AG04450 (cell line): ENCODE data around the gene ARHGEF37. TPM values are rescaled to one million over a fixed set of nuclear protein-coding genes. Genes with fewer than 3 reads are reported as not detected.

Experiments used
- CTCF ChIA-PET: fragments of 300-600, 350-600 bp; formaldehyde crosslinking; extraction: SDS; loops from one replicate; lab custom pipeline; 2022; ENCODE audit warnings: antibody characterized with exemption, inconsistent platforms; lab: Charles Lee
- POLR2A ChIA-PET: fragments of 350-600 bp; formaldehyde crosslinking; extraction: SDS; loops from one replicate; lab custom pipeline; 2021; ENCODE audit warnings: antibody characterized with exemption, inconsistent platforms; lab: Yijun Ruan, JAX
- DNase-seq: peaks from one replicate; pipeline ENCODE4 v3.0.0-alpha.2; 2011; ENCODE audit warnings: low read depth, low spot score
- H3K27ac ChIP-seq: one replicate; pipeline ENCODE4 v1.5.1; 2012; ENCODE audit warnings: low read depth, low read length, control low read depth
- H3K27me3 ChIP-seq: one replicate; pipeline ENCODE4 v1.6.0; 2012; ENCODE audit warnings: low read length; ENCODE audit not compliant: control insufficient read depth, insufficient read depth
- H3K4me3 ChIP-seq: 2 replicates; pipeline ENCODE4 v1.5.1; 2011; ENCODE audit warnings: mild to moderate bottlenecking, low read depth, low read length, control low read depth
- H3K9me3 ChIP-seq: 2 replicates; pipeline ENCODE4 v1.5.1; 2012; ENCODE audit warnings: low read length; ENCODE audit not compliant: control insufficient read depth, insufficient read depth
- CTCF ChIP-seq: IDR thresholded peaks from 2 replicates; pipeline ENCODE4 v1.5.1; 2011; ENCODE audit warnings: low read depth, low read length, control low read depth, inconsistent platforms
- polyA plus RNA-seq: library from polyadenylated mRNA; depleted of rRNA; stranded (reverse); fragments of >200 nt; gene quantifications from 2 replicates; pipeline ENCODE4 v1.2.3, GENCODE V29; 2011; rRNA removed
- small RNA-seq: library from RNA; depleted of rRNA; stranded (forward); fragments of <200 nt; gene quantifications from one replicate; pipeline ENCODE3, GENCODE V24; 2012; ENCODE audit warnings: low read depth; ENCODE audit not compliant: insufficient read length

Gene ARHGEF37
- polyA plus RNA-seq, 1 experiment: 0.74 TPM

GRCh38 chr5:149684371-149684770, 103.1 kb downstream of the ARHGEF37 start:
- POLR2A ChIA-PET: no interaction called here
- CTCF ChIA-PET: interaction anchor here (1.6 to 3.6 kb wide), 2 partner anchors 17 to 278 kb away, joined by 3 to 21 read pairs; no protein-coding TSS in a partner anchor
- TF ChIP-seq CTCF: no peak
- no peak for DNase-seq
- Histone ChIP-seq H3K9me3 (no peaks in the 10 kb centered on the region), H3K4me3 (no peak overlapping the region), H3K27me3 (peaks cover 58% of the 10 kb centered on the region), H3K27ac (no peak overlapping the region)

Small RNA genes within 50 kb of the gene (small RNA-seq; reads per million reads assigned to genes)
- not detected for gene RNU6-588P

Other genes starting within 250 kb of the ARHGEF37 start
- 15.0 and 21.6 TPM in 2 replicates for gene GRPEL2, start 236.0 kb upstream of the ARHGEF37 start, polyA plus RNA-seq
- 11.0 and 11.8 TPM in 2 replicates for gene PCYOX1L, start 223.5 kb upstream of the ARHGEF37 start, polyA plus RNA-seq
- 0.24 TPM in 1 of 2 replicates, not detected in the other for gene IL17B, start 202.2 kb upstream of the ARHGEF37 start, polyA plus RNA-seq
- 260 and 329 TPM in 2 replicates for gene CSNK1A1, start 30.1 kb upstream of the ARHGEF37 start, polyA plus RNA-seq
- 0.11 and 0.15 TPM in 2 replicates for gene PPARGC1B, start 148.8 kb downstream of the ARHGEF37 start, polyA plus RNA-seq